ENCODE data around the gene RNF4. TPM values are rescaled to one million over a fixed set of nuclear protein-coding genes. Genes with fewer than 3 reads are reported as not detected.
A peak's percentile ranks its signal among the peaks of the same experiment; 100 is the strongest.

RNF4 gene
- total and polyA plus RNA-seq, 10 donors, result 22.0 to 82.5 (median 63.1) TPM

DNA sequence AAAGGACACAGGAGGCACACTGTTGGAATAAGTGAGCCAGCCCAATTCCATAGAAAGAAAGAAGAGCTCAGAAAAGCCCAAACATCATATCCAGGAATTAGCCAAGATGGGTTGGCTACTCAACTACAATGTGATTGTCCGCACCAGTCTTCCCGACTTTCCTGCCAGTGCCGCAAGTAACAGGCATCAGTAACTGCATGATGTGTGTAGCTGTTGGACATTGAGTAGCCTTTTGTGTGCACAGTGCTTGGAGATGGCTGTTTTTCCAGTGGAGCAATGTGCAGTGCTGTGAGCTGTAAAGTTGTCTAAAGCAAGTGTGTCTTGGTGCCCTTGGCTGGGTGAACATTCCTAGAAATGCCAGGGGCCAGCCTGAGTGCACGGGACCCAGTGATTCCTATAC, 38.4 kb downstream of the RNF4 start:
- H3K27ac ChIP-seq, result no peak overlapping the region
- H3K36me3 ChIP-seq, result peaks cover 0 to 97% (median 54%) of the 10 kb centered on the region in 6 donors
- intact Hi-C loops (cut with DNase I; ENCODE audit: low total_unique reads), result no loop called here
- peaks cover 0 to 29% (median 2%) of the 10 kb centered on the region in 6 donors for H3K4me1 ChIP-seq
- H3K9me3 ChIP-seq, result no peaks in the 10 kb centered on the region
- DNase-seq, result no peak
- H3K4me3 ChIP-seq, result no peak overlapping the region
- 91 to 98% (median 96%) methylated on average over 4 of the region's 4 CpGs for WGBS, 5 donors
- no peaks in the 10 kb centered on the region for H3K27me3 ChIP-seq (replicated peaks in 1 of 7)
- TF ChIP-seq POLR2AphosphoS5 (IDR thresholded peaks at IDR 0.05) (no peak), POLR2A (IDR thresholded peaks at IDR 0.05) (no peak)
- TF ChIP-seq, protein P1, sequence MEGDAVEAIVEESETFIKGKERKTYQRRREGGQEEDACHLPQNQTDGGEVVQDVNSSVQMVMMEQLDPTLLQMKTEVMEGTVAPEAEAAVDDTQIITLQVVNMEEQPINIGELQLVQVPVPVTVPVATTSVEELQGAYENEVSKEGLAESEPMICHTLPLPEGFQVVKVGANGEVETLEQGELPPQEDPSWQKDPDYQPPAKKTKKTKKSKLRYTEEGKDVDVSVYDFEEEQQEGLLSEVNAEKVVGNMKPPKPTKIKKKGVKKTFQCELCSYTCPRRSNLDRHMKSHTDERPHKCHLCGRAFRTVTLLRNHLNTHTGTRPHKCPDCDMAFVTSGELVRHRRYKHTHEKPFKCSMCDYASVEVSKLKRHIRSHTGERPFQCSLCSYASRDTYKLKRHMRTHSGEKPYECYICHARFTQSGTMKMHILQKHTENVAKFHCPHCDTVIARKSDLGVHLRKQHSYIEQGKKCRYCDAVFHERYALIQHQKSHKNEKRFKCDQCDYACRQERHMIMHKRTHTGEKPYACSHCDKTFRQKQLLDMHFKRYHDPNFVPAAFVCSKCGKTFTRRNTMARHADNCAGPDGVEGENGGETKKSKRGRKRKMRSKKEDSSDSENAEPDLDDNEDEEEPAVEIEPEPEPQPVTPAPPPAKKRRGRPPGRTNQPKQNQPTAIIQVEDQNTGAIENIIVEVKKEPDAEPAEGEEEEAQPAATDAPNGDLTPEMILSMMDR (IDR thresholded peaks at IDR 0.05 in 8 of 11, conservative IDR thresholded peaks at IDR 0.05 in 3 of 11), result no peak

DNA sequence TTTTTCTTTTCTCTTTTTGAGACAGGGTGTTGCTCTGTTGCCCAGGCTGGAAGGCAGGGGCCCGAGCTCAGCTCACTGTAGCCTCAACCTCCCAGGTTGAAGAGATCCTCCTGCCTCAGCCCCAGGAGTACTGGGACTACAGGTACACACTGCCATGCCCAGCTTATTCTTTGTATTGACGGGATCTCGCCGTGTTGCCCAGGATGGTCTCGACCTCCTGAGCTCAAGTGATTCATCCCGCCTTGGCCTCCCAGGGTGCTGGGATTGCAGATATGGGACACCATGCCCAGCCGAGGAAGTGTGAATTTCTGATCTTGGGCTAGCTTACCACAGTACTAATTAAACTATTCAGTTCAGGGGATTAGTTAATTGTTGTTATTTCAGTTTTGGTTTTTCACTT, 38.9 kb downstream of the RNF4 start:
- TF ChIP-seq POLR2A (IDR thresholded peaks at IDR 0.05) (no peak), POLR2AphosphoS5 (IDR thresholded peaks at IDR 0.05) (no peak)
- TF ChIP-seq, protein P1 (IDR thresholded peaks at IDR 0.05 in 8 of 11, conservative IDR thresholded peaks at IDR 0.05 in 3 of 11), result no peak
- 89 to 97% (median 96%) methylated on average over 7 of the region's 7 CpGs for WGBS, 5 donors
- peaks cover 4 to 97% (median 57%) of the 10 kb centered on the region in 6 donors for H3K36me3 ChIP-seq

DNA sequence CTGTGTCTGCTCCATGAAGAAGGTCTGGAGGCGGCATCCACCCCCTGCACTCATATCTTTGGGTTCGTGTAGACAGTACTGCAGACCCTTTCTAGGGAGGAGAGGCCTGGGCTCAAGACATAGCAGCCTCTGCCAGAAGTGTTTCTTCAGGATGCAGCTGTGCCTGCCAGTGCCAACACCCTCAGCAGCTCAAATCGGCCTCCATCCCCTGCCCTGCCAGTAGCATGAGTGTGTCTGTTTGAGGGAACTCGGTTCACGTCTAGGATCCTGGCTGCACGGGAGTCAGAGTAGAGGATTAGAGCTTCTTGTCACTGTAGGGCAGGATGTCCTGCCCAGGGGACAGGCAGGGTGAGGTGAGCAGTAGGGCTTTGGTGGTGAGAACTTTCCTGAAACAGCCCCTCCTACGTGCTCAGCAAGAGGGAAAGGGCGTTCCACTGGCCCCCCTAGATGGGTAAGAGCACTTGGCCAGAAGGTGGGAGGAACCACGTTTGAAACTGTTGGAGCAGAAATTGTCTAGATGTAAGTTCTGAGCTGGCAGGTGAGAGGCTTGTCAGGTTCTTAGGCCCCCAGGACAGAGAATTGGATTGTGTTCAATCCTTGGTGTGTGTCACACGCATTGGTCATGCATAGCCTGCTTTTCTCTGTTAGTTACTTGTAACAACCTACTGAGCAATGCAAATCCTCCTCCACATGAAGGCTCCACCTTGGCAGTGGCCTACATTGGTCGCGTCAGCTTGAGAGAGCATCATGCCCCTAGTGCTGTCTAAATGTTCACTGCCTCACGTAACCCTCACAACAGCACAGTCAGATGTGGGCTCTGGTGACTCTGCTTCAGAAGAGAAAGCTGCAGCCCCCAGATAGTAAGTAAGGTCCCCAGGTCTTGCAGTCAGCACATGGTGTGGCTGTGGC, 41.7 kb downstream of the RNF4 start:
- no peaks in the 10 kb centered on the region for H3K9me3 ChIP-seq
- no peak for DNase-seq
- peak overlapping the region in 4 of 8 donors; percentile 3 to 62 (median 35) for H3K27ac ChIP-seq
- H3K27me3 ChIP-seq (replicated peaks in 1 of 7), result no peaks in the 10 kb centered on the region
- H3K4me3 ChIP-seq, result no peak overlapping the region
- intact Hi-C loops (cut with DNase I; ENCODE audit: low total_unique reads), result no loop called here
- TF ChIP-seq POLR2AphosphoS5 (IDR thresholded peaks at IDR 0.05) (peak in 1 of 3 donors; percentile 11), POLR2A (IDR thresholded peaks at IDR 0.05) (no peak)
- H3K4me1 ChIP-seq, result peaks cover 0 to 24% (median 3%) of the 10 kb centered on the region in 6 donors
- 83 to 90% (median 85%) methylated on average over 12 to 13 of the region's 13 CpGs for WGBS, 5 donors
- H3K36me3 ChIP-seq, result peaks cover 4 to 97% (median 76%) of the 10 kb centered on the region in 6 donors

More for the DNA sequence above, 38.9 kb downstream of the RNF4 start:
- no peak for DNase-seq
- H3K27me3 ChIP-seq (replicated peaks in 1 of 7), result no peaks in the 10 kb centered on the region
- no peak overlapping the region for H3K27ac ChIP-seq
- peaks cover 0 to 29% (median 3%) of the 10 kb centered on the region in 6 donors for H3K4me1 ChIP-seq
- no peak overlapping the region for H3K4me3 ChIP-seq
- no peaks in the 10 kb centered on the region for H3K9me3 ChIP-seq
- intact Hi-C loops (cut with DNase I; ENCODE audit: low total_unique reads), result no loop called here

DNA sequence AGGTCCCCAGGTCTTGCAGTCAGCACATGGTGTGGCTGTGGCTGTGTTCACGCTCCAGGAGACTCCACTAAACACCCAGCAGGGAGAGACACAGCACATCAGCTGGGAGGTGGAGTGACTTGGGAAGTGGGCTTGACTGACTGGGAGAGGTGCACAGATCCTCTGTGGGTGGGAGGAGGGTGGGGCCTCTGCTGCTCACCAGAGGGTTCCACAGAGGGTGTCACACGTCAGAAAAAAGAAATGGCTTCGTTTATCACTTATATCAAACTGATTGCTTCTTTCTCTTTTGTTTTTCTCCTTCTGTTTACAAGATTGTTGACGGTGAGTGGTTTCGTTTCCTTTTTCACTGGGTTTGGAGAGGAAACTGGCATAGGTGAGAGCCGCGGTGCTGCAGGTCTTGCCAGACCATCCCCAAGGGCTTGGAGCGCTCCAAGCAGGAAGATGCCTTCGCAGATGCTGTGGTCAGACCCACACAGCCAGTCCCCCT, 42.8 kb downstream of the RNF4 start:
- WGBS, 5 donors, result 58 to 71% (median 68%) methylated on average over 8 to 9 of the region's 9 CpGs
- peak overlapping the region in 4 of 8 donors; percentile 41 to 72 (median 55) for H3K27ac ChIP-seq
- H3K36me3 ChIP-seq, result peaks cover 4 to 97% (median 78%) of the 10 kb centered on the region in 6 donors
- H3K4me1 ChIP-seq, result peaks cover 0 to 23% (median 3%) of the 10 kb centered on the region in 6 donors
- TF ChIP-seq POLR2AphosphoS5 (IDR thresholded peaks at IDR 0.05) (peak in 2 of 3 donors; percentile 19 to 22), POLR2A (IDR thresholded peaks at IDR 0.05) (no peak)
- H3K27me3 ChIP-seq (replicated peaks in 1 of 7), result no peaks in the 10 kb centered on the region
- H3K9me3 ChIP-seq, result no peaks in the 10 kb centered on the region
- no peak overlapping the region for H3K4me3 ChIP-seq
- intact Hi-C loops (cut with DNase I; ENCODE audit: low total_unique reads), result no loop called here
- DNase-seq, result no peak

Data from spleen (tissue), 11 donors.